Caki2 (cell line): ENCODE data around the gene MRPS23. TPM values are rescaled to one million over a fixed set of nuclear protein-coding genes. Genes with fewer than 3 reads are reported as not detected.

ENCODE experiments used
- DNase-seq: peaks from one replicate; pipeline ENCODE4 v3.0.0-alpha.2; 2015; ENCODE audit warnings: low read depth
- in situ Hi-C: cut with HindIII; loops from 2 replicates; pipeline ENCODE4 v1.10.0; 2016; ENCODE audit warnings: low sequenced_read_pairs, low pct_unique_long_range_greater_than_20kb, mixed read lengths
- total RNA-seq: library from RNA; depleted of rRNA; stranded (reverse); fragments of >200 nt; shearing (Covaris generic); gene quantifications from 2 replicates; pipeline ENCODE4 v1.2.3, GENCODE V29; 2014; ENCODE audit warnings: low replicate concordance

Gene MRPS23
- total RNA-seq, 1 experiment from 2014 or later, result 71.5 TPM

DNA sequence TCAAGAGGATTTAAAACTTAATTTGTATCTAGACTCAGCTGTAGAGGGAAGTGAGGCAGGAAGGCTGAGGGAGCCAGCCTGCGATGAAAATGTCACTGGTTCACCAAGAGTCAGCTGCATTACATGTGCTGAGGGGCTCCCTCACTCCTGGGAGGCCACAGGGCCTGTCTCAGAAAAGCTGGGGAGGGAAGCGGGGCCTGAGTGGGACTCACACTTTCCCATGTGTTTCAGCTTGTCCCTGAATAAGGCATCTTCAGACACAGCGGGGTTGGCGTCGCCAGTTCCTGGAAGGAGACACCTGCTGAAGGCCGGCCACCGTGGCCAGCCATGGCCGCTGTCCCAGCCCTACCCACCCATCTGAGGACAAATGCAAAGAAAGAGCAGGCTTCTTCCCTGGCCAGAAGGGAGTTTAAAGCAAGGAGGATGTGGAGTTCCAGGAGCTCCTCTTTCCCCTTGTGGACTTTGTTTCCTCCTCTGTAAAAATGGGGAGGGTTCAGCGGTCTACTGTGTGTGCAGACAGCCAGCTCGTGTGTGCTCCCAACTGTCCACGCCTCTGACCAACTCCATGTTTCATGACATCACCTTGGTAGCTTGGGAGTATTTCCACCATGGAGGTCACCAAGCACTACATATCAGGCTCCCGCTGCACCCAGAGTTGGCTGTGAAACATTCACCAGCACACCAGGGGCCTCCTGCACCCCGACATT lies 19.2 kb upstream of the MRPS23 start:
- in situ Hi-C loops, result no loop called here
- no peak for DNase-seq

GRCh38 chr17:57868007-57868909 lies 18.4 kb upstream of the MRPS23 start:
- DNase-seq, result peak; percentile 91
- in situ Hi-C loops, result no loop called here

GRCh38 chr17:57867126-57867525 lies 17.3 kb upstream of the MRPS23 start:
- in situ Hi-C loops, result no loop called here
- DNase-seq, result no peak

- in situ Hi-C loops, result no loop called here
- DNase-seq, result no peak
Measured at GRCh38 chr17:57866723-57867122, 16.9 kb upstream of the MRPS23 start.

DNA sequence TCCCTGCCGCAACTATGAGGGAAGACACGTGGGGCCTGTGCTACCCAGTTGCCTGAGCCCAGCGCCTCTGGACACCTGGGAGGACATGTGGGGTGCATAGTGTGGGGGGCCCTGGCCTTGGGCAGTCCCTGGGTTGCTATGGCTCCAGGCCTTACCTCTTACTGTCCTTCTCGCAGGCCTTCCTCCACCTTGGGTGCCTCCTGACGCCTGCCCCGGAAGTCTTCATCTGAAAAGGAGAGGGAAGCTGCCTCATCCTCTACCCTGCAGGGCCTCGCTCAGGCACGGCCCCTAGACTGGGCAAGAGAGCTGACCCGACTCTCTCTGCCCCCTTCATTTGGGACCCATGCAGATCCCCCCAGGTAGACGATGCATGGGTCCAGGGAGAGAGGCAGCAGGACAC lies 16.5 kb upstream of the MRPS23 start:
- in situ Hi-C loops, result no loop called here
- DNase-seq, result no peak

DNA sequence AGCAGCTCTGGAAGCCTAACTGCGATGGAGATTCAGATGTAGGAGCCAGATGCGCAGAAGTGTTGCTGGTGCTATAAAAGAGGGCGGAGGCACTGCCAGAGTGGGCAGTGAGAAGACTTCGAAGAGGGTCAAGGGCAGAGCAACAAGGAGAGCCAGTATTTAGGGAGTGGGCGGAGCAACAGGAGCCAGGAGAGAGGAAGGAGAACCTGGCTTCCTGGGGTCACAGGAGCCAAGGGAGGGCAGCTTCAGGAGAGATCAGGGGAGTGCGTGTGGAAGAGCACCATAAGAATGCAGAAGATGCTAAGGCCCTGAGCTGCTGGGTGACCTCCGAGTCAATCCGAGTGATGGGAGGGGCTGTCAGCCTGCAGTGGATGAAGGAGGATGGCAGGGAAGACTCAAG lies 14.4 kb upstream of the MRPS23 start:
- in situ Hi-C loops, result no loop called here
- no peak for DNase-seq

GRCh38 chr17:57862694-57863667 lies 13.1 kb upstream of the MRPS23 start:
- no peak for DNase-seq
- in situ Hi-C loops, result no loop called here

GRCh38 chr17:57861790-57862693 lies 12.2 kb upstream of the MRPS23 start:
- DNase-seq, result peak; percentile 89
- in situ Hi-C loops, result no loop called here

DNA sequence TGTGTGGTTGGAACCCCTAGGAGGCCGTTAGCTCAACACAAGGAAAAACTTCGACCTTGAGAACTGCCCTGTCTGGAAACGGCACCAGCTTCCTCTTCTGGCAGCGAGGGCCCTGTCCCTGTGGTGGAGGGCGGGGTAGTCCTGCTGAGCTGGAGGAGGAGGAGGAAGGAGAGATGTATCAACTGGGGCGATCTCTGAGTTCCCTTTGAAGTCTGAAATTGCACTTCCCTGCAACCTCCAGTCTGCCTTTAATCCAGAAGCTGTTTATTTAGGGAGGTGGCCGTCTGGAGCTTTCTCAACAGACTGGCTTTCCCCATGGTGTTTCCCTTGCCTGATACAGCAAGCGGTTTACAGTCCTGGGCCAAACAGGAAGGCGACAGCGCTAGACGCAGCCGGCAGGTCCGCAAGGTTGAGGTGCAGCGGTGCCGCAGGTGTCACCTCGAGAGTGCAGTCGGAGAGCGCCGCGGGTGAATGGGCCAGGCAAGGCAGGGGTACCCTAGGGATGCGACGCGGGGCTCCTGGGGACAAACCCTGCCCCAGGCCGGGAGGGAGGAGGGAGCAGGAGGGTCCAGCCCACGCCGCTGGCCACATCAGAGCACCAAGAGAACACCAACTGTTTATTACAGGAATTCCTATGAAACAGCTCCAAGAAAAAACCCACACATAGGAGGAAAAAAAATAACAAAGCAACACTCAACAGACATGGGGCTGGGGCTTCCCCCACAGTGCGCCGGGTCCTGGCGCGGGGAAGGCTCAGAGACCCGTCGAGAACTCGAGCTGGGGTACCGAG lies 11.4 kb upstream of the MRPS23 start:
- in situ Hi-C loops, result no loop called here
- DNase-seq, result peak; percentile 70

- in situ Hi-C loops, result no loop called here
- no peak for DNase-seq
Measured at GRCh38 chr17:57860414-57860999, 10.7 kb upstream of the MRPS23 start.

- in situ Hi-C loops, result loop anchor here (5.0 to 10.0 kb wide), 2 partner anchors 67 to 135 kb away; no protein-coding TSS in a partner anchor
- no peak for DNase-seq
Measured at GRCh38 chr17:57859601-57860413, 10.0 kb upstream of the MRPS23 start.

DNA sequence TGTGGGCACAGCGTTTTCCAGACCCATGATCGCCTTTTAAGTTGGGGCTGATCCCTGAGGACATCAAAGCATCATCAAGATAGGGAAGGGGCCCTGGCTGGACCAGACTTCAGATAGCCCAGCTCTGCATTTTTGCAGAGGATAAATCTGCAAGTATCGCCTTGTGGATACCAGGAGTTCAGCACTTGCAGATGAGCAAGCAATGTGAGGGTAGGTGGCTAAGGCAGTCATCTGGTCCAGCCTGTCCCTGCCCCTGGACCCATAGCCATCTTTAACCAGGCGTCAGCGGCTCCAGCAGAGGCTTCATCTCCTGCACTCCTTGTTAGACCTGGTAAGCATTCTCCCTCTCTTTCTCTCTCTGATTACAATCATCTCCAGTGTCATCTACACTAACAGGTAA lies 9.0 kb upstream of the MRPS23 start:
- in situ Hi-C loops, result loop anchor here (5.0 to 10.0 kb wide), 2 partner anchors 68 to 136 kb away; no protein-coding TSS in a partner anchor
- DNase-seq, result no peak

GRCh38 chr17:57856792-57857620 lies 7.2 kb upstream of the MRPS23 start:
- DNase-seq, result no peak
- in situ Hi-C loops, result loop anchor here (5.0 to 10.0 kb wide), 2 partner anchors 70 to 138 kb away; no protein-coding TSS in a partner anchor

GRCh38 chr17:57855391-57856035 lies 5.7 kb upstream of the MRPS23 start:
- no peak for DNase-seq
- in situ Hi-C loops, result loop anchor here (5.0 to 10.0 kb wide), 2 partner anchors 72 to 139 kb away; no protein-coding TSS in a partner anchor
